C4-2B (cell line): ENCODE measurements around the gene CARD14.
"Not testable (repeated sequence)": the region's sequence is repeated elsewhere in the genome, so short reads cannot be mapped to it uniquely, and the experiment has no call there.

ENCODE experiments used
- H3K27ac ChIP-seq: fragments of 450-650 bp; 2 replicates; pipeline ENCODE4 v1.5.1; 2017
- ZFX ChIP-seq: fragments of 450-650 bp; IDR thresholded peaks from 2 replicates; pipeline ENCODE4 v1.6.1; 2017
- TF ChIP-seq, protein P1 (sequence below): fragments of 450-650 bp; conservative IDR thresholded peaks from 2 replicates; pipeline ENCODE4 v1.5.1; 2017; ENCODE audit warnings: mild to moderate bottlenecking

CARD14 gene

DNA sequence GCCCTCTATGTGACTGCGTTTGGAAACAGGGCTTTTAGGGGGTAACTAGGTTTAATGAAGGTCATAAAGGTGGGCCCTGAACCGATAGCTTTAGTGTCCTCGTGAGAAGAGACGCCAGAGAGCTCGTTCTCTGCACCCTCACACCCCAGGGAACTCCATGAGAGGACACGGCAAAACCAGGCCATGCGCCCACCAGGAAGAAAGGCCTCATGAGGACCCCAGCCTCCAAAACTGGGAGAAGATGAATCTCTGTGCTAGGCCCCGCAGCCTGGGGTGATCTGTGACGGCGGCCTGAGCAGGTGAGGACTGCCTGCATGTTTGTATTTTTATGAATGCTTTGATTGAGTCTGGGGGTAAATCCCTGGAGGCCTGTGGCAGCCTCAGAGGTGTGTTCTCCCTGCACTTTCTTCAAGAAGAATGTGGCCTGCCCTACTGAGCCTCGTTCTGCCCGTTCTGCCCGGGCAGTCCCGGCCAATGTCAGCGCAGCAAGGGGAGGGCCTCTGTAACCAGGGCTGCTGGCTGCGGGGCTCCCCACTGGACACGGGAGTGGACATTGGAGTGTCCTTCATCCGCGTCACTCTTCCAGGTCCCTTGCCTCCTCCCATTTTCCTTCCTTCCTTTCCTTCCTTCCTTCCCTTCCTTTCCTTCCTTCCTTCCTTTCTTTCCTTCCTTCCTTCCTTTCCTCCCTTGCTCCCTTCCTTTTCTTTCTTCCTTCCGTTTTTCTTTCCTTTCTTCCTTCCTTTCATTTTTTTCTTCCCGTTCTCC, 84.0 kb downstream of the CARD14 start:
- TF ChIP-seq, protein P1, sequence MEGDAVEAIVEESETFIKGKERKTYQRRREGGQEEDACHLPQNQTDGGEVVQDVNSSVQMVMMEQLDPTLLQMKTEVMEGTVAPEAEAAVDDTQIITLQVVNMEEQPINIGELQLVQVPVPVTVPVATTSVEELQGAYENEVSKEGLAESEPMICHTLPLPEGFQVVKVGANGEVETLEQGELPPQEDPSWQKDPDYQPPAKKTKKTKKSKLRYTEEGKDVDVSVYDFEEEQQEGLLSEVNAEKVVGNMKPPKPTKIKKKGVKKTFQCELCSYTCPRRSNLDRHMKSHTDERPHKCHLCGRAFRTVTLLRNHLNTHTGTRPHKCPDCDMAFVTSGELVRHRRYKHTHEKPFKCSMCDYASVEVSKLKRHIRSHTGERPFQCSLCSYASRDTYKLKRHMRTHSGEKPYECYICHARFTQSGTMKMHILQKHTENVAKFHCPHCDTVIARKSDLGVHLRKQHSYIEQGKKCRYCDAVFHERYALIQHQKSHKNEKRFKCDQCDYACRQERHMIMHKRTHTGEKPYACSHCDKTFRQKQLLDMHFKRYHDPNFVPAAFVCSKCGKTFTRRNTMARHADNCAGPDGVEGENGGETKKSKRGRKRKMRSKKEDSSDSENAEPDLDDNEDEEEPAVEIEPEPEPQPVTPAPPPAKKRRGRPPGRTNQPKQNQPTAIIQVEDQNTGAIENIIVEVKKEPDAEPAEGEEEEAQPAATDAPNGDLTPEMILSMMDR, result no peak
- TF ChIP-seq ZFX, result no peak
- peak overlapping the region; percentile 82 for H3K27ac ChIP-seq

DNA sequence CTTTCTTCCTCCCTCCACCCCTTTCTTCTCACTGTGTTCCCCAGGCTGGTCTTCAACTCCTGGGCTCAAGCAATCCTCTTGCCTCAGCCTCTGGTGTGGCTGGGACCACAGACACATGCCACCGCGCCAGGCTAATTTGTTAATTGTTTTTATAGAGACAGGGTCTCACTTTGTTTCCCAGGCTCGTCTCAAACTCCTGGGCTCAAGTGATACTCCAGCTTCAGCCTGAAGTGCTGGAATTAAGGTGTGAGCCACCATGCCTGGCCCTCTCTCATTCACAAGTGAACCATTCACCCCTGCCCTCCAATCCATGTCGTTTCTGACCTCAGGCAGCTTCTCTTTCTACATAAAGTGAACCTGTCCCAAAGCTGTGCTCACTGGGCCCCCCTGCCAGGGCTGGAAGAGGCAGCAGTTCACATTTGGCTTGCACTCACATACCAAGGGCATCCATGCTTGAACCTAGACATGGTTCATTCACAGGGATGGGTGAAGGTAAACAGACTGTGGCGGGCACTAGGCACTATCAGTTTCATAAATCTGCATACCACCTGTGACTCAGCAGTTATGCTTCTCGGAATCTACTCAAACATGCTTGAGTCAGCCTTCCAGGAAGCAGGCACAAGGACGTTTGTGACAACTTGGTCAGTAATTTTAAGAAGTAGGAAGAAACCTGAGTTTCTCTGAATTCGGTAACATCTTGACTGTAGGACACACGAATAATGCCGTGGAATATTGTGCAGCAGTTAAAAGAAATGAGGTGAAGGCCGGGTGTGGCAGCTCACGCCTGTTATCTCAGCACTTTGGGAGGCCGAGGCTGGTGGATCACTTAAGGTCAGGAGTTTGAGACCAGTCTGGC, 84.8 kb downstream of the CARD14 start:
- peak overlapping the region; percentile 82 for H3K27ac ChIP-seq
- 0 out of 2 replicates have a peak, but pooled peaks have one; percentile 12 for TF ChIP-seq ZFX
- TF ChIP-seq, protein P1, result no peak

DNA sequence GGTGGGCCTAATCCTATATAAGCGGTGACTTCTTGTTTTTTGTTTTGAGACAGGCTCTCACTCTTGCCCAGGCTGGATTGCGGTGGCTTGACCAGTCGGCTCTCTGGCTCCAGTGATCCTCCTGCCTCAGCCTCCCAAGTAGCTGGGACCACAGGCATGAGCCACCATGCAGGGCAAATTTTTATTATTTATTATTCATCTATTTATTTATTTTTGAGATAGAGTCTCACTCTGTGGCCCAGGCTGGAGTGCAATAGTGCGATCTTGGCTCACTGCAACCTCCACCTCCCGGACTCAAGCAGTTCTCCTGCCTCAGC, 86.2 kb downstream of the CARD14 start:
- H3K27ac ChIP-seq, result no peak overlapping the region
- no peak for TF ChIP-seq ZFX
- TF ChIP-seq, protein P1, result no peak

DNA sequence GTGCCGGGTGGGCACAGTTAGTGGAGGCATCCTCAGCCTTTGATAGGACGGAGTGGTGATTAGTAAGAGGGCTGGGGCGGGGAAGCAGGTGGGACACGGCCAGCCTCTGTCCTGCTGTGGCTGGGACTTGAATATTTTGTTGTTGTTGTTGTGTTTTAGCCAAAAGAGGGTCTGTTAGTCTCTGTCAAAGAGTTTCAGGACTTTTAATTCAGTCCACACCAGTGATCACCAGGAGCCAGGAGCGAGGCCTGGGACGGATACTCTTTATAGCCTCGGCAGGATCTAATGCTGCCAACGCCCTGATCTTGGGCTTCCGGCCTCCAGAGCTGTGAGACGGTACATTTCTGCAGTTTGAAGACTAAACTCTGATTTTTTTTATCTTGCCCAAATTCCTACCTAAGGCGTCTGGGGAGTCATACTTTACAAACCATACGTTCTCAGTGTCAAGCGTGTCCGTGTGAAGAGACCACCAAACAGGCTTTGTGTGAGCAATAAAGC, 87.9 kb downstream of the CARD14 start:
- no peak for TF ChIP-seq ZFX
- TF ChIP-seq, protein P1, result no peak

DNA sequence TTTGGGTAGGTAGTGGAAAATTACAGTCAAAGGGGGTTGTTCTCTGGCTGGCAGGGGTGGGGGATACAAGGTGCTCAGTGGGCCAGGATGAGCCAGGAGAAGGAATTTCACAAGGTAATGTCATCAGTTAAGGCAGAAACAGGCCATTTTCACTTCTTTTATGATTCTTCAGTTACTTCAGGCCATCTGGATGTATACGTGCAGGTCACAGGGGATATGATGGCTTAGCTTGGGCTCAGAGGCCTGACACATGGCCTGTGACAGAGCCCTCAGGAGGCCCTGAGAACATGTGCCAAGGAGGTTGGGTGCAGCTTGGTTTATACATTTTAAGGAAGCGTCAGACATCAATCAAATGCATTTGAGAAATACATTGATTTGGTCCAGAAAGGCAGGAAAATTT, 88.5 kb downstream of the CARD14 start:
- not testable (repeated sequence) for H3K27ac ChIP-seq

More for the DNA sequence above, 87.9 kb downstream of the CARD14 start:
- no peak overlapping the region for H3K27ac ChIP-seq
